HG02981 (cell line): ENCODE measurements around the gene C1QTNF3.
"Not testable (repeated sequence)": the region's sequence is repeated elsewhere in the genome, so short reads cannot be mapped to it uniquely, and the experiment has no call there.

Experiments
- ATAC-seq: cut with Tn5 transposase; IDR thresholded peaks from one replicate; pipeline ENCODE4 v1.9.1; 2021; ENCODE audit warnings: mild to moderate bottlenecking, moderate library complexity; ENCODE audit not compliant: unreplicated experiment

The C1QTNF3 gene

DNA sequence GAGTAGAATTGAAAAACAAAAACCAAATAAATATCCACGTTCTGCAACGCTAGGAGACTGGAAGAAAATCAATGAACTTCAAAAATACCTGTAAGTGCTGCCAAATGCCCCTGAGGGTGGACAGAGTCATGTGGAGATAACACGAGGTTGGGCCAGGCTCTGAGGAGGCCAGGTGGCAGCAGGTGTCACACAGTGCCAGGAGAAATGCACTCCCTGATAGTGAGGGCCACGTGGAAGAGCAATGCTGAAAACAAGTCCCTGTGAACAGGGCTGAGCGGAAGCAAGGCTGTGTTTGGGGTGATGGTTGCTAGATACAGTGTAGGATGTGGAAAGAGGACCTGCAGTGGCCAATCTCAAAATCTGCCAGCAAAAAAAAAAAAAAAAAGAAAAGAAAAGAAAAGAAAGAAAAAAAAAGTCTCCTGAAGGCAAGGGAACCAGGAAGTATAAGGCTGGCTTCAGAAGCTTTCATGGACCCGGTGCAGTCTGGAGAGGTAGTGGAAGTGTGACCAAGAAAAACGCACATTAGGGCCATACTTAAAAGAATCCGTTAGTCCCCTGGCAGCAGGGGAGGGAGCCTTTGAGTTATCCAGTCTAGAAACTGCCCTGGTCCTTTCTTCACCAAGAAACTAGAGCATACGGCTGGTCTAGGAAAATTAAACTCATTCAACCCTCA, 16.8 kb downstream of the C1QTNF3 start:
- ATAC-seq, result no peak

GRCh38 chr5:34022121-34022705, 20.8 kb downstream of the C1QTNF3 start:
- peak; percentile 87 for ATAC-seq

DNA sequence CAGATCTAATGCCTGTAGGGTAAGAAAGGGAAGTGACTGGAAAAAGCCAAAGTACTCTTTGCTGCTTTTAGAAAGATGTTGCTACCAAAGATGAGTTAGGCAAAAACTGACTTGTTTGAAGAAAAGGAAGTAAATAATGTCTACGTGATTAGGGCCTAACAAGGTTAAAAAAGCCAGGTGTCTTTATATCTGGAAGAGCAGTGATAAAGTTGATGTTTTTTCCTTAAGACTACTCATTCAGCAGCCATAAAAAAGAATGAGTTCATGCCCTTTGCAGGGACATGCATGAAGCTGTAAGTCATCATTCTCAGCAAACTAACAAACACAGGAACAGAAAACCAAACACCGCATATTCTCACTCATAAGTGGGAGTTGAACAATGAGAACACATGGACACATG, 21.7 kb downstream of the C1QTNF3 start:
- no peak for ATAC-seq

GRCh38 chr5:34020726-34021125, 22.3 kb downstream of the C1QTNF3 start:
- ATAC-seq, result no peak

DNA sequence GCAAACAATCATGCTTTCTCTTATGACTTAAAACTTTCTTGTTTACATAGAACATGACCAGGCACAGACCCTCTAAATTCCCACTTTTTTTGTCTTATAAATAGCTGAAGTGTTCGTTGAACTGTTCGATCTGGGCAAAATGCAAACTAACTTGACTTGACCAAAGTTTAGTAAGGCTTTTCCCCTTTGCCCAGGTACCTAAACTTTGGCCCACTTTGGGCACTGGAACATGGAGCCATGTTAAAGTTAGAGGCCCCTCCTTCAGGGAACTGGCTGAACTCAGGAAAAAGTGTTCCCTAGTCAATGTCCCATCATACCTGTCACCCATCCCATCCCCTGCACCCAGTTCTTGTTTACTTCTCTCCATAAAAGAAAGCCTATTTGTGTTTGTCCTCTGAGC, 25.8 kb downstream of the C1QTNF3 start:
- no peak for ATAC-seq

DNA sequence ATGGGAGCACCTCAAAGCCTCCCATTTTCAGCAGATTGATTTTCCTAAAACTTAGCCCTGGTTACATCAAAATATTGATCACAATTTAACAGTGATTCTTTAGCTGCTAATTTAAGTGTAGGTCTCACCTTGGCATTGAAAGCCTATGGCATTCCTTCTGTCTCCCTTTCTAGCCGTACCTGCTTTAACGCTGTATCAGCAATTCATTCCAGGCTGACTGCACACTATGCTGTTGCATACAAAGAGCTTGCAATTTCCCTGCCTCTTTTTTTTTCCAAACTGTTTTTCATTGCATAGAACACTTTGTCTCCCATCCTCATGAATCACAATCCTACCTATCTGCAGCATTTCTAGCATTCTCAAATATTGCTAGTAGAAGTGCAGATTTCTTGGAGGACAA, 26.3 kb downstream of the C1QTNF3 start:
- no peak for ATAC-seq

DNA sequence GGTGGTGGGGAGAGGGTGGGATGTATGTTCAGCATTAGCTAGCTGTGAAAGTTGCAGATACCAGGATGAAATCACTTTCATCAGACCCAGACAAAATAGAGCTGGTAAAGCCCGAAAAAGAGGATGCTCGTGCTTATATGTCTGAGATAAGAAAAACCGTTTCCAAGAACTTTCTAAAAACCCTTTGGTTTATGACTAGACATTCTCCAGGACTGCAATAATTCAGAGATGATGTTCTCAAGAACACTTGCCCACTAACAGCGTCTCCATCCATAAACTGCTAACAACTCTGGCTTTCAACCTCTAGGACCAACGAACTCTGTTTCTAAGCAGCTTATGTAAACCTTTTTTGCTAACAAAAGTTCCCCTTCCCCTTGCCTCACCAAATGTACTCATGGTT, 26.8 kb downstream of the C1QTNF3 start:
- ATAC-seq, result no peak

DNA sequence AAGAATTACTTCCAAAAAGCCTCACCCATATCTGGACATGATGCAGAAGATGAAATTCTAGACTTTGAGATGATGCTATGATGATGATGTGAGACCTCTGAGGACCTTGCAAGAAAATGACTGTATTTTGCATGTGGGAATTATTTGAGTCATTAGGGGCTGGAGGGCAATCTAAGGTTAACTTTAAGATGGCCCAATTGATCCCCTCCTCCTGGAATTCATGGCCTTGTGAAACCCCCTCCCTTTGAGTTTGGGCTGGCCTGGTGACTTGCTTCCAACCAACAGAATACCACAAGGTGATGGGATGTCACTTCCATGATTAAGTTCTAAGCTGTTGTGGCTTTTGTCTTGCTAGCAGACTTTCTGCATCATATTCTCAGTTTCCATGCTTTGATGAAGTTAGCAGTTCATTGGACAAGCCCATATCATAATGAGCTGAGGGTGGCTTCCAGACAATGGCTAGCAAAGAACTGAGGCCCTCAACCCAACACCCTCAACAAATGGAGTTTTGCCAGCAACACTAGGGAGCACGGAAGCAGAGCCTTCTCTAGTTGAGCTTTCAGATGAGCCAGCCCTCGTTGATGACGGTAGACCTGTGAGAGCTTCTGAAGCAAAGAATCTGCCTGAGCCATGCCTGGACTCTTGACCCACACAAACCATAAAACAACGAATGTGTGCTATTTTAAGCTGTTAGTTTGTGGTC, 27.7 kb downstream of the C1QTNF3 start:
- no peak for ATAC-seq

DNA sequence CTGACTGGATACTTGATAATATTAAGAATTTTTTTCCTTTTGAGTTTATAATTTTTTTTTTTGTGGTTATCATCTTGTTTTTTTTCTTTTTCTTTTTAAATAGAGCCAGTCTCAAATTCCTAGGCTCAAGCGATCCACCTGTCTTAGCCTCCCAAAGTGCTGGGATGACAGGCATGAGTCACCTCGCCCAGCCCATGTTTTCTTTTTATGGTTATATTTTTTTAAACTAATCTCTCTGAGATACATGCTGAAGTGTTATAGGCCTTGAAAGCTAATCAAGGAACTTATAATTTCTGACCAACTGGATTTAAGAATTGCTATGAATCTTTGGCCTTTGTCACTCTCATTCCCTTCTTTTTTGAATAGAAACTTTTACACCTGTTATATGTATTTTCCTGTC, 28.4 kb downstream of the C1QTNF3 start:
- ATAC-seq, result no peak

DNA sequence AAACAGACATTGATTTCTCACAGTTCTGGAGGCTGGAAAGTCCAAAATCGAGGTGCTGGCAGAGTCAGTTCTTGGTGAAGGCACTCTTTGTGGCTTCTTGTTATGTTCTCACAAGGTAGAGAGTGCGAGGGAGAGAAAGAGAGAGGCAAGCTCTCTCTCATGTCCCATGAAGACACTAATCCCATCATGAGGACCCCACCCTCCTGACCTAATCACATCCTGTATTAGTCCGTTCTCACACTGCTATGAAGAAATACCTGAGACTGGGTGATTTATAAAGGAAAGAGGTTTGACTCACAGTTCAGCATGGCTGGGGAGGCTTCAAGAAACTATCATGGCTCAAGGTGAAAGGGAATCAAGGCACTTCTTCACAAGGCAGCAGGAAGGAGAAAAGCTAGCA, 29.5 kb downstream of the C1QTNF3 start:
- no peak for ATAC-seq

GRCh38 chr5:34012791-34013190, 30.2 kb downstream of the C1QTNF3 start:
- ATAC-seq, result no peak

- ATAC-seq, result no peak
Measured at GRCh38 chr5:34011536-34011935, 31.5 kb downstream of the C1QTNF3 start.

DNA sequence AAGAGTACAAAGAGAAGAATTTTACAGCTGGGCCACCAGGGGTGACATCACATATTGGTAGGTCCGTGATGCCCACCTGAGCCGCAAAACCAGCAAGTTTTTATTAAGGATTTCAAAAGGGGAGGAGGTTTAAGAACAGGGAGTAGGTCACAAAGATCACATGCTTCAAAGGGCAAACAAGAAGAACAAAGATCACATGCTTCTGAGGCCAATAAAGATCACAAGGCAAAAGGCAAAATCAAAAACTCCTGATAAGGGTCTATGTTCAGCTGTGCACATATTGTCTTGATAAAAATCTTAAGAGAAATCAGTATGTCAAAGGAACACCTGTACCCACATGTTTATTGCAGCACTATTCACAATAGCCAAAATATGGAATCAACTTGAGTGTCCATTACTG, 32.9 kb downstream of the C1QTNF3 start:
- ATAC-seq, result not testable (repeated sequence)

DNA sequence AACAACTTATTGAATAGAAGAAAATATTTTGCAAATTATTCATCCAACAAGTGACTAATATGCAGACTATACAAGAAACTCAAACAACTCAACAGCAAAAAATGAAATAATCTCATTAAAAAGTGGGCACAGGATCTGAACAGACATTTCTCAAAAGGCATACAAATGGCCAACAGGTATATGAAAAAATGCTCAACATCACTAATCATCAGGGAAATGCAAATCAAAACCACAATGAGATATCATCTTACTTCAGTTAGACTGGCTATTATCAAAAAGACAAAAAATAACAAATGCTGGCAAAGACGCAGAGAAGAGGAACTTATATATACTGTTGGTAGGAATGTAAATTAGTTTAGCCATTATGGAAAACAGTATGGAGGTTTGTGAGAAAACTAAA, 33.4 kb downstream of the C1QTNF3 start:
- ATAC-seq, result no peak

- ATAC-seq, result no peak
Measured at GRCh38 chr5:34008802-34009201, 34.2 kb downstream of the C1QTNF3 start.

DNA sequence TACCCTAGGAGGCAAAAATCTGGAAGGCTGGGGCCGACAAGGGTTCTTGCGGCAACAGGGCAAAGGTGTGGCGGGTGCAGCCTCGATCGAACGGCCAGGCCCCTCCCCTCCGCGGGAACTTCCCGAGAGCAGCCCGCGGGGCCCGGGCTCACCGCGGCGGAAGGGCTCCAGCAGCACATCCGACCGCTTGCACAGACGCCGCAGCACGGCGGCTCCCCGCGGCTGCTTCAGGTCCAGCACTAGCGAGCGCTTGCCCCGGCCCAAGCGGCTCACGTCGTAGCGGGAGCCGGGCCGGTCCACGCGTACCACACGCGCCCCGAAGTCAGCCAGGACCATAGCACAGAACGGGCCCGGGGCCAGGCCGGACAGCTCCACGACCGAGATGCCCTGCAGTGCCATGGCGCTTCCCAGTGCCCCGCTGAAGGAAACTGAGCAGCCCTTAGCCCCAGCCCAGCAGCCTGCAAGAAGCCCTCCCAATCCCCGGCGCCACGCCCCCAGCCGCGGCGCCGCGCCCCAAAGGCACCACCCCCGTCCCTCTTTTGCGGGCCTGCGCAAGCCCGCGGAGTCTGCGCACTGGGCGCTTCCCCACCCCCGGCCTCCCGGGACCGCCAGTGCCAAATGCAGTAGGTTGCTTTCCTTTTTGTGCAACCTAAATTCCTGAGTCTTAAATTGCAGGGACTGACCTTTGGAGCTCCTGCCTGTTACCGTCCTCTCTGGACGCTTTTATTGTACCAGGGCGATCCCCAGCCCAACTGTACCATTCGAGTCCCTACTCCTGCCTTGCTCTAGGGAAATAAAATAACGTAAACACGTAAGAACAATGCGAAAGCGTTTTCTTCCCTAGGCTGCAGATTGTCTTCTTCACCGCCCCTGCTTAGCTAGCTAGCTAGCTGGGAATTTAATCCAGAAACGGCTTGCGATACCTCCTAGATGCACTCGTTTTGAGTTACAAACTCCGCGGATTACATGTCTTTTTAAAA, 35.1 kb downstream of the C1QTNF3 start, which contains the start of gene AMACR:
AMACR (minus strand) TSS at position 430 of the 980 bp plus-strand sequence; CDS start at position 399, 31 bp downstream.
- peak; percentile 92 for ATAC-seq

GRCh38 chr5:34007201-34007620, 35.8 kb downstream of the C1QTNF3 start:
- ATAC-seq, result no peak

GRCh38 chr5:34005681-34006080, 37.3 kb downstream of the C1QTNF3 start:
- ATAC-seq, result no peak

DNA sequence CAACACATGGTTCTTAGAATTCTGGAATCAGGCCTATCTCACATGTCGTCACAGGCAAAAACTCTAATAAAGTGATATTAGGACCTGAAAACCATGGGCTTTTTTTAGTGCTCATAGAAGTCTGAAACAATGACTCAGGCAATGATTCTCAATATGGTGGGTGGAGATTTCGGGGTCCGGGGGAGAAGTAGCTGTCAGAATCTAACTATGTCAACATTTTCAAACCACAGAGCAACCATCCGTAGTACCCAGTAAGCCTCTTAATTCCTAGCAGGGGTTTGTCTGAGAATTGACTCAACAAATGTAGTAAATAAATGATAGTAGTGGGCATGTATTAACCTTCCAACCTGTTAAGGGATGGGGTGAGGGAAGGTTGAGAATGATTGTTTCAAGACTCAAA, 37.8 kb downstream of the C1QTNF3 start:
- ATAC-seq, result no peak

- no peak for ATAC-seq
Measured at GRCh38 chr5:34003941-34004340, 39.1 kb downstream of the C1QTNF3 start.
